SK-N-SH (cell line): ENCODE results near the gene TTC36. TPM values are rescaled to one million over a fixed set of nuclear protein-coding genes. Genes with fewer than 3 reads are reported as not detected.

Experiments used
- CTCF ChIA-PET: fragments of 300-600, 350-600 bp; formaldehyde crosslinking; extraction: SDS; loops from one replicate; lab custom pipeline; 2021; lab: Yijun Ruan, JAX
- POLR2A ChIA-PET: fragments of 350-600 bp; sonication (Branson Sonifier 250); formaldehyde crosslinking; extraction: SDS; loops from one replicate; lab custom pipeline; 2020; ENCODE audit warnings: antibody characterized with exemption, inconsistent platforms; lab: Yijun Ruan, JAX
- DNase-seq: peaks from one replicate; pipeline ENCODE4 v3.0.0; 2012
- H2AFZ ChIP-seq: fragments of 200-600 bp; sonication (generic); 2 replicates; pipeline ENCODE4 v1.8.1; 2016; ENCODE audit warnings: antibody characterized with exemption, mild to moderate bottlenecking, low read depth
- H3F3A ChIP-seq: fragments of 200-600 bp; sonication (generic); replicated peaks from 2 replicates; pipeline ENCODE3; 2016; ENCODE audit warnings: antibody characterized with exemption, mild to moderate bottlenecking; ENCODE audit not compliant: insufficient read depth
- H3K27ac ChIP-seq, 2 experiments: fragments of 200-500 bp in 1 of 2; fragments of 200-600 bp in 1 of 2; sonication (Bioruptor generic) in 1 of 2; sonication (generic), shearing (Covaris generic) in 1 of 2; 2 replicates each; pipeline versions ENCODE4 v1.5.1 to v1.6.1; 2014 to 2016; ENCODE audit warnings: low read depth in 2 of 2, inconsistent platforms in 1 of 2, low read length in 1 of 2, mild to moderate bottlenecking in 1 of 2, mixed read lengths in 1 of 2
- H3K27me3 ChIP-seq: fragments of 200-600 bp; sonication (generic), shearing (Covaris generic); 2 replicates; pipeline ENCODE4 v1.6.1; 2016; ENCODE audit warnings: mixed run types; ENCODE audit not compliant: insufficient read depth
- H3K36me3 ChIP-seq, 2 experiments: fragments of 200-500 bp in 1 of 2; fragments of 200-600 bp in 1 of 2; sonication (Bioruptor generic) in 1 of 2; sonication (generic) in 1 of 2; replicated peaks in 1 of 2; 2 replicates each; pipeline versions ENCODE3 to v1.5.1; 2014 to 2016; ENCODE audit warnings: low read length in 1 of 2, mild to moderate bottlenecking in 1 of 2; ENCODE audit not compliant: insufficient read depth in 2 of 2, control insufficient read depth in 1 of 2
- H3K4me1 ChIP-seq, 2 experiments: fragments of 200-500 bp in 1 of 2; fragments of 200-600 bp in 1 of 2; sonication (Bioruptor generic) in 1 of 2; sonication (generic), shearing (Covaris generic) in 1 of 2; 2 replicates each; pipeline versions ENCODE4 v1.5.1 to v1.6.1; 2014 to 2016; ENCODE audit warnings: low read depth in 1 of 2, low read length in 1 of 2, mixed run types in 1 of 2; ENCODE audit not compliant: insufficient read depth in 2 of 2, control insufficient read depth in 1 of 2
- H3K4me2 ChIP-seq: fragments of 200-600 bp; sonication (generic), shearing (Covaris generic); 2 replicates; pipeline ENCODE4 v1.6.1; 2017; ENCODE audit warnings: mixed run types
- H3K4me3 ChIP-seq, 2 experiments: fragments of 200-500 bp in 1 of 2; fragments of 200-600 bp in 1 of 2; sonication (Bioruptor generic) in 1 of 2; sonication (generic), shearing (Covaris generic) in 1 of 2; 2 replicates each; pipeline versions ENCODE4 v1.5.1 to v1.8.1; 2014 to 2016; ENCODE audit warnings: low read depth in 2 of 2, inconsistent platforms in 1 of 2, low read length in 1 of 2, mild to moderate bottlenecking in 1 of 2, mixed read lengths in 1 of 2, moderate library complexity in 1 of 2
- H3K79me2 ChIP-seq: fragments of 200-600 bp; sonication (generic); 2 replicates; pipeline ENCODE4 v1.8.1; 2017; ENCODE audit warnings: mild to moderate bottlenecking; ENCODE audit not compliant: insufficient read depth
- H3K9ac ChIP-seq: fragments of 200-600 bp; sonication (generic); 2 replicates; pipeline ENCODE4 v1.6.1; 2017; ENCODE audit warnings: mixed run types
- H3K9me2 ChIP-seq: fragments of 200-600 bp; sonication (generic); 2 replicates; pipeline ENCODE4 v1.6.1; 2017; ENCODE audit warnings: mixed run types
- H3K9me3 ChIP-seq: fragments of 200-600 bp; sonication (generic); 2 replicates; pipeline ENCODE4 v1.6.1; 2017; ENCODE audit warnings: mixed run types, mild to moderate bottlenecking, moderate library complexity
- H4K20me1 ChIP-seq: fragments of 200-600 bp; sonication (generic); 2 replicates; pipeline ENCODE4 v1.6.1; 2017; ENCODE audit warnings: mild to moderate bottlenecking, mixed run types; ENCODE audit not compliant: insufficient read depth
- CHD2 ChIP-seq: fragments of 150-350 bp; IDR thresholded peaks from 2 replicates; pipeline ENCODE4 v1.6.1; 2018; ENCODE audit warnings: low read length; ENCODE audit not compliant: partially characterized antibody
- EP300 ChIP-seq, 2 experiments: IDR thresholded peaks; 2 replicates each; pipeline versions ENCODE4 v1.4.0 to v1.6.1; 2012; ENCODE audit warnings: borderline replicate concordance in 1 of 2, low read depth in 1 of 2, low read length in 1 of 2
- FOXJ3 ChIP-seq: sonication (generic); formaldehyde crosslinking; IDR thresholded peaks from 2 replicates; pipeline ENCODE4 v1.5.1; 2020; ENCODE audit warnings: mild to moderate bottlenecking, missing genetic modification reagents
- NRF1 ChIP-seq: IDR thresholded peaks from 2 replicates; pipeline ENCODE4 v1.6.1; 2012; ENCODE audit warnings: low read depth, mild to moderate bottlenecking, low read length
- POLR2AphosphoS5 ChIP-seq: IDR thresholded peaks from 2 replicates; pipeline ENCODE4 v1.6.1; 2012; ENCODE audit warnings: low read depth, low read length
- TEAD4 ChIP-seq: IDR thresholded peaks from 2 replicates; pipeline ENCODE4 v1.4.0; 2012; ENCODE audit warnings: mild to moderate bottlenecking, borderline replicate concordance; ENCODE audit not compliant: insufficient read depth
- WGBS: methylation state at CpG from one replicate; pipeline ENCODE4 v1.1.6; 2017; ENCODE audit warnings: low lambda C conversion rate; 5-methylcytosine and 5-hydroxymethylcytosine counted together
- polyA plus RNA-seq, 3 experiments: library from polyadenylated mRNA; depleted of rRNA; stranded (reverse); fragments of >200 nt; gene quantifications; 2 replicates each; pipeline ENCODE4 v1.2.3, GENCODE V29; 2012
- TF ChIP-seq, protein P1 (sequence below): IDR thresholded peaks from 2 replicates; pipeline ENCODE4 v1.4.0; 2012; ENCODE audit warnings: low read depth, borderline replicate concordance
- TF ChIP-seq, protein P2 (sequence below): IDR thresholded peaks from 2 replicates; pipeline ENCODE4 v1.6.1; 2012; ENCODE audit warnings: mild to moderate bottlenecking, low read depth, low read length, moderate library complexity
- TF ChIP-seq, protein P3 (sequence below): IDR thresholded peaks from 2 replicates; pipeline ENCODE4 v1.4.0; 2012; ENCODE audit warnings: low read depth

TTC36 gene
- polyA plus RNA-seq, 1 of the 3 experiments (the other 2 are of a cell fraction), result 0.18 TPM

DNA sequence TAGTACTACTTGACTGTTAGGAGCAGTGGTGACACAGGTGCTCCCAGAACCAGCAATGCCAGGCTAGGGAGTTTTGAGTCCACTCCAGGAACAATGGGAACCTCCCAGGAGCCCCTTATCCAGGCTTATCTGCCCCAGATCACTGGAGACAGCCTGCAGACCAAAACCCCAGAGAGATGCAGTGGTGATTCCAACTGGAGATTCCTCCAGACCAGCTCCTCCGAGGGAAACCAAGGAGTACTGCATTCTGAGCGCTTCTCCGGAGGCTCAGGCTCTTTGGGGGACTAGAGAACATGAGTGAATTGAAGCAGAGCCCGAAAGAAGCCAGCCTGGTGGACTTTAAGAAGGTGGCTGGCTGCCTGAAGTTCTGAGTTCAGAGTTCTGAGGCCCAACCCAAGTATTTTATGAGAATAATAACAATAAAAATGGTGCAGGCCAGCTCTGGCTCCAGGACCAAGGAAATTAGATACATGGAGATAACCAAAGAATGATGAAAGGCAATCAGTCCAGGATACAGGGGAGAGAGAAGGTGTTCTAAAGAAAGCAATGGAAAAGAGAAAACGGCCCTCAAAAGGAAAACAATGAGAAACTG lies 2.4 kb downstream of the TTC36 start:
- Histone ChIP-seq H3K4me1 (peaks cover 4 to 18% of the 10 kb centered on the region in 2 experiments; a peak in 3 of 4 replicates), H3K9me3 (no peaks in the 10 kb centered on the region), H3K4me2 (peak overlapping the region; percentile 95), H3K9me2 (no peaks in the 10 kb centered on the region), H2AFZ (no peak overlapping the region), H3K4me3 (peak overlapping the region; percentile 74 to 85), H3K27ac (peak overlapping the region in 1 of 2 experiments; percentile 78; a peak in 2 of 4 replicates), H3K36me3 (peaks cover 9 to 34% of the 10 kb centered on the region in 2 experiments), H3K27me3 (no peaks in the 10 kb centered on the region), H3K79me2 (no peaks in the 10 kb centered on the region; the same call in 1 of the 2 replicates), H3F3A (peaks cover 17% of the 10 kb centered on the region), H3K9ac (peak overlapping the region; percentile 69; the same call in 1 of the 2 replicates), H4K20me1 (no peaks in the 10 kb centered on the region)
- ChIA-PET POLR2A (no interaction called here), CTCF (interaction anchor here (0.6 to 1.5 kb wide), 3 partner anchors 8 to 359 kb away, joined by 3 to 4 read pairs (median 3); partner anchors contain the start of gene ARCN1)
- 78% methylated on average over 5 of the region's 5 CpGs for WGBS
- TF ChIP-seq, protein P1, sequence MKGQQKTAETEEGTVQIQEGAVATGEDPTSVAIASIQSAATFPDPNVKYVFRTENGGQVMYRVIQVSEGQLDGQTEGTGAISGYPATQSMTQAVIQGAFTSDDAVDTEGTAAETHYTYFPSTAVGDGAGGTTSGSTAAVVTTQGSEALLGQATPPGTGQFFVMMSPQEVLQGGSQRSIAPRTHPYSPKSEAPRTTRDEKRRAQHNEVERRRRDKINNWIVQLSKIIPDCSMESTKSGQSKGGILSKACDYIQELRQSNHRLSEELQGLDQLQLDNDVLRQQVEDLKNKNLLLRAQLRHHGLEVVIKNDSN, result no peak
- TF ChIP-seq FOXJ3 (CRISPR knock-in tag), result no peak
- DNase-seq, result no peak

DNA sequence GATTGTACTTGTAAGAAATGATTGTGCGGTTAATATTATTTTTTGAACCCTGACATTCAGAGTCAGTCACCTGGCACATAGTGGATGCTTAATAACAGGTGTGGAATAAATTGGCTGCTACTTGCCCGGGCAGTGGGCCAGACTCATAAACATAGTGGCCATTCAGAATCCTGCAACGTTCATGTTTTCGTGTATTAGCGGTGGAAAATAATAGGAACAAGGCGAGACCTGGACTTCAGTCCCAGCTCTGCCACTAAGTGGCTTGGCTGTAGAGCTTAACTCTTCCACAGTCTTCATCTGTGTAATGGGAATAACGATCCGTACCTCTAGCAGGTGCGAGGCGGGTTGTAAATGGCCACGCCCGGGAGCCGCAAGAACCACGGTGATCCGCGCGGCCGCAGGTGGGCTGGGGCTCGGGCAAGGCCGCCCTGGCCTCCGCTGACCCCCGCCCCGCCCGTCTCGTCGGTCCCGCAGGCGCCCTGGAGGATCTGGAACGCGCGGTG lies 3.0 kb downstream of the TTC36 start:
- CTCF ChIA-PET, result interaction anchor here (0.8 to 1.6 kb wide), 4 partner anchors 25 to 359 kb away, joined by 3 to 4 read pairs (median 3); partner anchors contain the start of gene ARCN1

DNA sequence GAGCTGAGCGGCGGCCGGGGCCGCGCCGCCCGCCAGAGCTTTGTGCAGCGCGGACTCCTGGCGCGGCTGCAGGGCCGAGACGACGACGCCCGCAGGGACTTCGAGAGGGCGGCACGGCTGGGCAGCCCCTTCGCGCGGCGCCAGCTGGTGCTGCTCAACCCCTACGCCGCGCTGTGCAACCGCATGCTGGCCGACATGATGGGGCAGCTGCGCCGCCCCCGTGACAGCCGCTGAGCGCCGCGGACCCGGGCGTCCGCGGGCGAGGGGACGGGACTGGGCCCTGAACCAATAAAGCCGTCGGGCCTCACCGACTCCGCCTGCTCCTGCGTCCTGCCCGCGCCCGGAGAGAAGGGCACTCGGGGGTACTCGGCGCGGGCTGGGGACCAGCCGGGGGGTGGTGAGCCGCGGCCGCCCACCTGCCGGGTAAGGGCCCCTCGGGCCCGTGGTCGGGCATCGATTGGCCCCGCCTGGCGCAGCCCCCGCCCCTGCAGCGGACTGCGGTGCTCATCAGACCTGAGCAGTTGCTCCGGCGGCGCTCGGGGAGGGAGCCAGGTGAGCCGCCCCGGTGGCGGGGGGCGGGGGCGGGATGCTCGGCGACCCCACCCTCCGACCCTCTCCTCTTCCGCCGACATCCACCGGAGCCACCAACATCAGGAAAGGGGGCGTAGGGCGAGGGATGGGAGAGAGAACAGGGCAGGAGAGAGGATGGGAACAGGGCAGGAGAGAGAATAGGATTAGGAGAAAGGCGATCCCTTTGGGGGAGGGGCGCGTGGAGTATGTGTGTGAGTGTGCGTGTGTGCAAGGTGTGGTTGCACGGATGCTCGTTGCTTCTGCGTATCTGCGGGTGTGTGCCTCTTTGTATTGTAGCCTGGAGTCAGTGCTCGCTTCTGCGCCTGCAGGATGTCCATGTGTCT lies 3.7 kb downstream of the TTC36 start, which contains the start of gene TMEM25:
TMEM25 (plus strand) TSS at position 510 of the 914 bp plus-strand sequence. CDS start 610 bp downstream, outside the sequence.
- peak; percentile 96 for DNase-seq
- peaks cover 10% of the 10 kb centered on the region for H3F3A ChIP-seq
- no peaks in the 10 kb centered on the region for H3K9me2 ChIP-seq
- peaks cover 0 to 28% of the 10 kb centered on the region in 2 experiments for H3K36me3 ChIP-seq
- H3K9ac ChIP-seq, result peak within 1 kb of the TSS; percentile 69
- H4K20me1 ChIP-seq, result no peaks in the 10 kb centered on the region
- H3K9me3 ChIP-seq, result no peaks in the 10 kb centered on the region
- H3K4me3 ChIP-seq, result peak within 1 kb of the TSS; percentile 74 to 85
- ChIA-PET POLR2A (interaction anchor here (0.8 kb wide), 1 partner anchor 95 kb away, joined by 4 read pairs; no protein-coding TSS in a partner anchor), CTCF (interaction anchor here (0.8 to 1.6 kb wide), 3 partner anchors 24 to 333 kb away, joined by 3 read pairs; partner anchors contain the start of gene ARCN1)
- peaks cover 4 to 18% of the 10 kb centered on the region in 2 experiments; a peak in 3 of 4 replicates for H3K4me1 ChIP-seq
- H3K79me2 ChIP-seq, result no peaks in the 10 kb centered on the region; the same call in 1 of the 2 replicates
- peak within 1 kb of the TSS in 1 of 2 experiments; percentile 78; a peak in 3 of 4 replicates for H3K27ac ChIP-seq
- H3K27me3 ChIP-seq, result no peaks in the 10 kb centered on the region
- H3K4me2 ChIP-seq, result peak within 1 kb of the TSS; percentile 95
- peak within 1 kb of the TSS; percentile 92 for H2AFZ ChIP-seq
- WGBS, result 5% methylated on average over 40 of the region's 94 CpGs
- TF ChIP-seq, protein P2, sequence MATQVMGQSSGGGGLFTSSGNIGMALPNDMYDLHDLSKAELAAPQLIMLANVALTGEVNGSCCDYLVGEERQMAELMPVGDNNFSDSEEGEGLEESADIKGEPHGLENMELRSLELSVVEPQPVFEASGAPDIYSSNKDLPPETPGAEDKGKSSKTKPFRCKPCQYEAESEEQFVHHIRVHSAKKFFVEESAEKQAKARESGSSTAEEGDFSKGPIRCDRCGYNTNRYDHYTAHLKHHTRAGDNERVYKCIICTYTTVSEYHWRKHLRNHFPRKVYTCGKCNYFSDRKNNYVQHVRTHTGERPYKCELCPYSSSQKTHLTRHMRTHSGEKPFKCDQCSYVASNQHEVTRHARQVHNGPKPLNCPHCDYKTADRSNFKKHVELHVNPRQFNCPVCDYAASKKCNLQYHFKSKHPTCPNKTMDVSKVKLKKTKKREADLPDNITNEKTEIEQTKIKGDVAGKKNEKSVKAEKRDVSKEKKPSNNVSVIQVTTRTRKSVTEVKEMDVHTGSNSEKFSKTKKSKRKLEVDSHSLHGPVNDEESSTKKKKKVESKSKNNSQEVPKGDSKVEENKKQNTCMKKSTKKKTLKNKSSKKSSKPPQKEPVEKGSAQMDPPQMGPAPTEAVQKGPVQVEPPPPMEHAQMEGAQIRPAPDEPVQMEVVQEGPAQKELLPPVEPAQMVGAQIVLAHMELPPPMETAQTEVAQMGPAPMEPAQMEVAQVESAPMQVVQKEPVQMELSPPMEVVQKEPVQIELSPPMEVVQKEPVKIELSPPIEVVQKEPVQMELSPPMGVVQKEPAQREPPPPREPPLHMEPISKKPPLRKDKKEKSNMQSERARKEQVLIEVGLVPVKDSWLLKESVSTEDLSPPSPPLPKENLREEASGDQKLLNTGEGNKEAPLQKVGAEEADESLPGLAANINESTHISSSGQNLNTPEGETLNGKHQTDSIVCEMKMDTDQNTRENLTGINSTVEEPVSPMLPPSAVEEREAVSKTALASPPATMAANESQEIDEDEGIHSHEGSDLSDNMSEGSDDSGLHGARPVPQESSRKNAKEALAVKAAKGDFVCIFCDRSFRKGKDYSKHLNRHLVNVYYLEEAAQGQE, result no peak
- TF ChIP-seq, protein P3, sequence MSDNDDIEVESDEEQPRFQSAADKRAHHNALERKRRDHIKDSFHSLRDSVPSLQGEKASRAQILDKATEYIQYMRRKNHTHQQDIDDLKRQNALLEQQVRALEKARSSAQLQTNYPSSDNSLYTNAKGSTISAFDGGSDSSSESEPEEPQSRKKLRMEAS, result peak; percentile 42; the same call in 1 of the 2 replicates
- no peak for TF ChIP-seq EP300 (IDR thresholded peaks at IDR 0.05; ENCODE audit: borderline replicate concordance in 1 of 2, low read depth in 1 of 2, low read length in 1 of 2)
- no peak for TF ChIP-seq TEAD4
- peak; percentile 41 for TF ChIP-seq CHD2
- no peak for TF ChIP-seq NRF1
- TF ChIP-seq, protein P1, result no peak

More for the DNA sequence above, 3.0 kb downstream of the TTC36 start:
- Histone ChIP-seq H3K27ac (peak overlapping the region in 1 of 2 experiments; percentile 78; a peak in 3 of 4 replicates), H3K4me3 (peak overlapping the region; percentile 74 to 85), H3K79me2 (no peaks in the 10 kb centered on the region; the same call in 1 of the 2 replicates), H3K36me3 (peaks cover 4 to 33% of the 10 kb centered on the region in 2 experiments), H3K4me2 (peak overlapping the region; percentile 95), H2AFZ (peak overlapping the region; percentile 92; the same call in 1 of the 2 replicates), H3K9me2 (no peaks in the 10 kb centered on the region), H4K20me1 (no peaks in the 10 kb centered on the region), H3K27me3 (no peaks in the 10 kb centered on the region), H3K9me3 (no peaks in the 10 kb centered on the region), H3K9ac (peak overlapping the region; percentile 69), H3F3A (peaks cover 17% of the 10 kb centered on the region), H3K4me1 (peaks cover 4 to 18% of the 10 kb centered on the region in 2 experiments; a peak in 3 of 4 replicates)
- 18% methylated on average over 6 of the region's 31 CpGs for WGBS
- TF ChIP-seq POLR2AphosphoS5 (0 out of 2 replicates have a peak, but pooled peaks have one; percentile 8), EP300 (IDR thresholded peaks at IDR 0.05; ENCODE audit: borderline replicate concordance in 1 of 2, low read depth in 1 of 2, low read length in 1 of 2) (no peak)
- POLR2A ChIA-PET, result interaction anchor here (0.8 kb wide), 1 partner anchor 95 kb away, joined by 4 read pairs; no protein-coding TSS in a partner anchor
- DNase-seq, result no peak
